GM12878 (cell line): ENCODE data around the gene TTLL12. TPM values are rescaled to one million over a fixed set of nuclear protein-coding genes. Genes with fewer than 3 reads are reported as not detected.
A peak's percentile ranks its signal among the peaks of the same experiment; 100 is the strongest.

Source experiments
- ATAC-seq: fragments of 200-7000 bp; cut with Tn5 transposase; 3 replicates; pipeline ENCODE4 v1.9.1; 2020; ENCODE audit warnings: mild to moderate bottlenecking, moderate library complexity
- BruUV-seq: library from RNA; stranded (reverse); fragments of 400-500 nt; replicated peaks from 2 replicates; lab custom pipeline; 2021; lab: Mats Ljungman, UMichigan
- CTCF ChIA-PET: fragments of 300-600 bp; sonication (Branson Sonifier 250); formaldehyde crosslinking; extraction: SDS; loops from one replicate; lab custom pipeline; 2021; ENCODE audit warnings: inconsistent platforms; lab: Yijun Ruan, JAX
- POLR2A ChIA-PET: fragments of 350-600 bp; formaldehyde crosslinking; extraction: SDS; loops from one replicate; lab custom pipeline; 2021; ENCODE audit warnings: inconsistent platforms; lab: Charles Lee
- RAD21 ChIA-PET: fragments of 300-600 bp; sonication (Branson Sonifier 250); formaldehyde crosslinking; loops from one replicate; lab custom pipeline; 2023; ENCODE audit warnings: antibody characterized with exemption; ENCODE audit not compliant: unreplicated experiment; lab: Charles Lee
- SMC1A ChIA-PET: fragments of 300-600 bp; sonication (Branson Sonifier 250); formaldehyde crosslinking; loops from one replicate; lab custom pipeline; 2023; ENCODE audit not compliant: unreplicated experiment, uncharacterized antibody; lab: Charles Lee
- DNase-seq: peaks from one replicate; pipeline ENCODE4 v3.0.0-alpha.2; 2011; ENCODE audit warnings: low read depth, low spot score
- FAIRE-seq: peaks from 3 replicates; lab custom pipeline; 2011; peaks lifted over from hg19 to GRCh38; lab: Jason Lieb, UNC
- H2AFZ ChIP-seq: 2 replicates; pipeline ENCODE4 v1.6.0; 2011; ENCODE audit warnings: low read depth, low read length, control low read depth; ENCODE audit not compliant: control insufficient read depth
- H3K27ac ChIP-seq: 2 replicates; pipeline ENCODE4 v1.5.1; 2011; ENCODE audit warnings: control low read depth; ENCODE audit not compliant: control insufficient read depth, insufficient read depth
- H3K27me3 ChIP-seq, 2 experiments: replicated peaks in 1 of 2; 2 replicates each; pipeline versions ENCODE4 v1.6.0 to v1.6.1; 2011; ENCODE audit warnings: low read length in 1 of 2; ENCODE audit not compliant: control insufficient read depth in 2 of 2, insufficient read depth in 2 of 2
- H3K36me3 ChIP-seq, 2 experiments: 2 replicates each; pipeline ENCODE4 v1.5.1; 2011; ENCODE audit warnings: low read length in 1 of 2; ENCODE audit not compliant: control insufficient read depth in 2 of 2, insufficient read depth in 2 of 2
- H3K4me1 ChIP-seq: 2 replicates; pipeline ENCODE4 v1.6.1; 2011; ENCODE audit warnings: mild to moderate bottlenecking, low read length, moderate library complexity, mixed read lengths; ENCODE audit not compliant: control insufficient read depth, insufficient read depth
- H3K4me2 ChIP-seq: 2 replicates; pipeline ENCODE4 v1.6.0; 2011; ENCODE audit warnings: control low read depth; ENCODE audit not compliant: control insufficient read depth, insufficient read depth
- H3K4me3 ChIP-seq: fragments of 200-600 bp; sonication (generic); 2 replicates; pipeline ENCODE4 v1.5.1; 2016
- H3K79me2 ChIP-seq: 2 replicates; pipeline ENCODE4 v1.6.0; 2011; ENCODE audit warnings: low read length; ENCODE audit not compliant: control insufficient read depth, insufficient read depth
- H3K9ac ChIP-seq: 2 replicates; pipeline ENCODE4 v1.8.0; 2011; ENCODE audit warnings: low read length, control low read depth, mixed read lengths; ENCODE audit not compliant: control insufficient read depth, insufficient read depth
- H3K9me3 ChIP-seq: replicated peaks from 3 replicates; pipeline ENCODE4 v1.5.1; 2011; ENCODE audit warnings: mild to moderate bottlenecking, low read length; ENCODE audit not compliant: control insufficient read depth, insufficient read depth
- H4K20me1 ChIP-seq: 2 replicates; pipeline ENCODE4 v1.6.0; 2011; ENCODE audit not compliant: control insufficient read depth, insufficient read depth
- NR2C1 ChIP-seq: fragments of 450-650 bp; IDR thresholded peaks from 2 replicates; pipeline ENCODE4 v1.6.1; 2017; ENCODE audit warnings: antibody characterized with exemption, mild to moderate bottlenecking, moderate library complexity
- NR2F1 ChIP-seq: fragments of 450-650 bp; conservative IDR thresholded peaks from 2 replicates; pipeline ENCODE4 v1.6.1; 2017; ENCODE audit warnings: mild to moderate bottlenecking
- SPI1 ChIP-seq: IDR thresholded peaks from 2 replicates; pipeline ENCODE4 v1.6.1; 2011; ENCODE audit warnings: low read depth, mild to moderate bottlenecking, low read length, moderate library complexity, borderline replicate concordance; ENCODE audit not compliant: insufficient read depth
- WGBS: methylation state at CpG from one replicate; pipeline ENCODE4 v1.1.6; 2016; ENCODE audit warnings: low lambda C conversion rate; ENCODE audit not compliant: insufficient replicate concordance, insufficient coverage; ENCODE audit errors: missing lambda C conversion rate; 5-methylcytosine and 5-hydroxymethylcytosine counted together
- in situ Hi-C: fragments of 300-500 bp; cut with MboI; formaldehyde crosslinking; loops from 9 replicates; pipeline ENCODE4 v1.14.3; 2018; ENCODE audit warnings: mixed read lengths
- intact Hi-C: fragments of 100-400 bp; cut with micrococcal nuclease; formaldehyde crosslinking; loops from one replicate; pipeline ENCODE4 v1.14.2; 2022; ENCODE audit not compliant: unreplicated experiment
- polyA plus RNA-seq, 11 experiments: library from polyadenylated mRNA; depleted of rRNA in 4 of 11; unstranded in 6 of 11; stranded (reverse) in 5 of 11; fragments of >200 nt; fragmentation: Nextera tagmentation in 4 of 11; fragmentation: Illumina TruSeq in 1 of 11; extraction: Ambion mirVana in 4 of 11; extraction: Trizol in 1 of 11; gene quantifications; 1 replicate in 1 of 11; 2 replicates in 10 of 11; pipeline versions ENCODE4 v1.2.1 to v1.2.3, GENCODE V29; 2011 to 2016; ENCODE audit warnings: inconsistent platforms in 2 of 11, missing spikeins in 2 of 11, low read depth in 1 of 11
- total RNA-seq, 4 experiments: library from RNA; depleted of rRNA in 3 of 4; stranded (reverse); fragments of >200 nt in 3 of 4; fragmentation: Illumina TruSeq in 1 of 4; extraction: Trizol in 1 of 4; gene quantifications; 2 replicates each; pipeline versions ENCODE4 v1.2.1 to v1.2.3, GENCODE V29; 2013 to 2021
- TF ChIP-seq, protein P1 (sequence below), 3 experiments: IDR thresholded peaks in 2 of 3; conservative IDR thresholded peaks in 1 of 3; 2 replicates each; pipeline ENCODE4 v1.5.1; 2011; ENCODE audit warnings: low read depth in 3 of 3, low read length in 3 of 3, mild to moderate bottlenecking in 3 of 3, control low read depth in 2 of 3, moderate library complexity in 2 of 3, inconsistent platforms in 1 of 3, mixed read lengths in 1 of 3; ENCODE audit not compliant: control insufficient read depth in 2 of 3, insufficient read depth in 1 of 3; ENCODE audit errors: extremely low read depth in 1 of 3

The TTLL12 gene
- total and polyA plus RNA-seq, 10 of the 15 experiments (the other 5 are each of a cell fraction or from before 2014, with no cell fraction given) = 1.00 to 89.8 (median 38.5) TPM

- FAIRE-seq (no peak), DNase-seq (no peak), ATAC-seq (peak; percentile 18)
- Histone ChIP-seq H3K27ac (peak overlapping the region; percentile 50), H3K4me3 (no peak overlapping the region), H3K9ac (no peak overlapping the region; the same call in 1 of the 2 replicates), H2AFZ (peak overlapping the region; percentile 70), H3K9me3 (no peaks in the 10 kb centered on the region), H3K36me3 (no peaks in the 10 kb centered on the region), H4K20me1 (no peaks in the 10 kb centered on the region), H3K27me3 (peaks cover 0 to 3% of the 10 kb centered on the region in 2 experiments; a peak in 1 of 4 replicates), H3K4me1 (peaks cover 41% of the 10 kb centered on the region), H3K79me2 (no peaks in the 10 kb centered on the region), H3K4me2 (peak overlapping the region; percentile 76)
- ChIA-PET POLR2A (no interaction called here), SMC1A (interaction anchor here (0.7 to 1.1 kb wide), 2 partner anchors 27 to 213 kb away, joined by 3 read pairs; no protein-coding TSS in a partner anchor), RAD21 (no interaction called here), CTCF (no interaction called here)
- 52% methylated on average over 21 of the region's 21 CpGs for WGBS
- peak; percentile 49; the same call in 1 of the 2 replicates for TF ChIP-seq SPI1
- TF ChIP-seq NR2C1 = peak; percentile 35; the same call in 1 of the 2 replicates
- TF ChIP-seq, protein P1, sequence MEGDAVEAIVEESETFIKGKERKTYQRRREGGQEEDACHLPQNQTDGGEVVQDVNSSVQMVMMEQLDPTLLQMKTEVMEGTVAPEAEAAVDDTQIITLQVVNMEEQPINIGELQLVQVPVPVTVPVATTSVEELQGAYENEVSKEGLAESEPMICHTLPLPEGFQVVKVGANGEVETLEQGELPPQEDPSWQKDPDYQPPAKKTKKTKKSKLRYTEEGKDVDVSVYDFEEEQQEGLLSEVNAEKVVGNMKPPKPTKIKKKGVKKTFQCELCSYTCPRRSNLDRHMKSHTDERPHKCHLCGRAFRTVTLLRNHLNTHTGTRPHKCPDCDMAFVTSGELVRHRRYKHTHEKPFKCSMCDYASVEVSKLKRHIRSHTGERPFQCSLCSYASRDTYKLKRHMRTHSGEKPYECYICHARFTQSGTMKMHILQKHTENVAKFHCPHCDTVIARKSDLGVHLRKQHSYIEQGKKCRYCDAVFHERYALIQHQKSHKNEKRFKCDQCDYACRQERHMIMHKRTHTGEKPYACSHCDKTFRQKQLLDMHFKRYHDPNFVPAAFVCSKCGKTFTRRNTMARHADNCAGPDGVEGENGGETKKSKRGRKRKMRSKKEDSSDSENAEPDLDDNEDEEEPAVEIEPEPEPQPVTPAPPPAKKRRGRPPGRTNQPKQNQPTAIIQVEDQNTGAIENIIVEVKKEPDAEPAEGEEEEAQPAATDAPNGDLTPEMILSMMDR (IDR thresholded peaks at IDR 0.05 in 2 of 3, conservative IDR thresholded peaks at IDR 0.05 in 1 of 3; ENCODE audit: control insufficient read depth in 2 of 3, extremely low read depth in 1 of 3, insufficient read depth in 1 of 3, low read depth in 3 of 3, low read length in 3 of 3) = no peak
- peak; percentile 77 for TF ChIP-seq NR2F1
- intact Hi-C loops (no loop called here), in situ Hi-C loops (no loop called here)
- BruUV-seq = no TSS peak
These were observed 68.7 kb downstream of the TTLL12 start for GRCh38 chr22:43118024-43118849.
